Measurements from ENCODE around the gene NUP155.

GRCh38 chr5:37417347-37417746 lies 46.4 kb upstream of the NUP155 start:
- no peak for TF ChIP-seq CTCF (IDR thresholded peaks at IDR 0.05 in 4 of 5, conservative IDR thresholded peaks at IDR 0.05 in 1 of 5)
- TF ChIP-seq POLR2A (IDR thresholded peaks at IDR 0.05): no peak

All from gastrocnemius medialis (tissue), 4 donors.